Stimulated activated CD8-positive, alpha-beta memory T cell treated with anti-CD3 and anti-CD28 coated beads, Interleukin-4, amount 100 ng/mL, for 24 hours (primary cell): ENCODE data around the gene IDH2.
A peak's percentile ranks its signal among the peaks of the same experiment; 100 is the strongest.

ENCODE experiments used
- DNase-seq: peaks from one replicate; pipeline ENCODE4 v3.0.0-alpha.2; 2020; ENCODE audit warnings: low read depth

Gene IDH2

DNA sequence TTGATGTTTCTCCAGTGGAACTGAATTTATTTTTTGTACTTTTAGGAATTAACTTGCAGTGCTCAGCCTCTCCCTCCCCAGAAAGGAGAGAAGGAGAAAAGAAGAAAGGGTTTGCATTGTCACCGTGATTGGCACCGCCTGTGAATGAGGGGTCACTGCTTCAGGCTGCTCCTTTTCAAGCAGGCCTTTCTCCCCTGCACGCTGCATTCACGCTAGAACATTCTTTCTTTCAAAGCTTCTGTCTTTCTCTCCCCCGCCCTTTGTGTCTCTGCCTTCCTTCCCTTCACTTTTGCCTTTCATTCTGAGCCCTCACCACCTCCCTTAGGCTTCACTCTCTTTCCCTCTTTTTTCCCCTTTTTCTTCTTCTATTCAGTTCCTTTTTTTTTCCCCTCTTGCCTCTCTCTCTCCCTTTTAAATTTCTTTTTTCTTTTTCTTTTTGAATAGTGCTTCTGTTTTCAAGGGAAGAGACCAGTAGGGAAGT is 58.7 kb downstream of the IDH2 start:
- no peak for DNase-seq

DNA sequence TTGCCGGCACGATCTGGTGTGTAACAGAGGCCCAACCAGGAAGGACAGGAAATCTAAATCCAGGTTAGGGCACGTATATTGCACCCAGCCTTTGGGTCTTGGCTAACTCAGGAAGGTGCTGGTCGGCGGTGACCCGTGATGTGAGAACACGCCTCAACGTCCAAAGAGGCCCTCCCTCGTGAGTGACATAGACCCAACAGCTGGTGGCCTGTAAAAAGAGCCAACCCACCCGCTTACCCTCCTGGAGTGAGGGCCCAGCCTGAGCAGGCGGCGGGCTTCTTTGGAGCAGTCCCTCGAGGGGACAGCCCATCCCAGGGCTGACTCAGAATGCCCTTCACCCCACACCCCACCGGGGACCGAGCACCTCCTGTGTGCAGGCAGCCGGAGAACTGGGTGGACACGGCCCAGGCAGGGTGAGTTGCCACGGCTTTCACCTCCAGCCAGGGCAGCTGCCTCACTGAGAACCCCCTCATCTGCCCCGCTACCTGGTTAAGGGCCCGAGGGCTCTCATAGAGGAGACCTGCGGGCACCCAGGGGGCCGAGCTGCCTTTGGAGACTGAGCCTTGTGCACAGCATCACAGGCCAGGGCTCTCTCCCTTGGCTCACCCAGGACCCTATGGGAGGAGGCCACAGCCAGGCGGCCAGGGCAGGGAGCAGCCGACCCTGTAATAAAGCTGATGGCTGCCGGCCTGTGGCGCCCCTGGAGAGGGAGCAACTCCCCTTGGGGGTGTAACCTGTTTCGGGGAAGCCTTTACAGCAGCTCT is 59.3 kb downstream of the IDH2 start:
- DNase-seq, result no peak

DNA sequence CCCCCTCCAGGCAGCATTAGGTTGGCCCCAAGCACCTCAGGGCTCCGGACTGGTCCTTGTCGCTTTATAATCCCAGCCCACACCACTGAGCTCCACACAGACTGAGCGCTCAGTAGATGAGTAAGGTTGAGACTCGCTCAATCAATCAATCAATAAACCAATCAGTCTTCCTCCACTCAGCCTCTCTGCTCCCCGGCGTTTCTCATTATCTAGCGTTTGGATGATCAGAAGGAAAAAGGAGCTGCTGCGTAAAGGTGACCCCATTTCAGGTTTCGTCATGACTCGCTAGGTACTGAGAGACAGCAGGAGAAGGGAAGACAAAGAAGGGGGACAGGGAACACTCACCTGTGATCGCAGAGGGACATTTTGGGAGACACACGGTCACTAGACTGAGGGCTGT is 59.9 kb downstream of the IDH2 start:
- no peak for DNase-seq

DNA sequence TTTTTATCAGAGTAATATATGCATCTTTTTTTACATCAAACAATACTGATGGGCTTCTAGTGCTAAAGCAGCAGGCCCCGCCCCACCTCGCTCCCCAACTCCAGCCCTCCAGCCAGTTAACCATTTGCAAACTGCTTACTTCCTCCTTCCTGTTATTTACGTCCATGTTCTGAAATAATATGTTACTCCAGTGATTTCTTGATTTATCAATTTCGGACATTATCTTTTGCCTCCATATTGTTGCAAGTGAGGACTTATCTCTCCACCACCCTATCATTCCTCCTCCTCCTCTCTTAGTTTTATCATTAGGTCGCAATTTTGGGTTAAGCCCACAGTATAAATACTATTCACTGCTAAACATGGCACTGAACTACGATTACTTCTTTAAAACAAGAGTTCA is 61.6 kb downstream of the IDH2 start:
- no peak for DNase-seq

DNA sequence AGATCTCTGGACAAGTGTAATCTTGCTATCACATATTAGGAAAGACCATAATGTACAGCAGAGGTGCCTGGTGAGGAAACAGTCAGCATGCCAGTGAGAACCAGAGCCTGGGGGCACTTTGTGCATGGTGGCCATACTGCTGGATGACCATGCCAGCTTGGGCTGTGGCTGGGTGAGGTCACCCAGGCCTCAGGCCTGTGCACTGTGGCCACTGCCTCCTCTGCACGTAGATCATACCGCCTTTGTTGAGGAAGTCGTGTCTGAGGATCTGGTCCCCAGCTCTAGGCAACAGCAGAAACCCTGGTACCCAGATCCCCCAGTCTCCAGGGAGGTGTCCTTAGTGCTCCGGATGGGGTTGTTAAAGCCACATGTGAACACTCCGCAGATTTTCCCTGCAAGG is 62.3 kb downstream of the IDH2 start:
- no peak for DNase-seq

DNA sequence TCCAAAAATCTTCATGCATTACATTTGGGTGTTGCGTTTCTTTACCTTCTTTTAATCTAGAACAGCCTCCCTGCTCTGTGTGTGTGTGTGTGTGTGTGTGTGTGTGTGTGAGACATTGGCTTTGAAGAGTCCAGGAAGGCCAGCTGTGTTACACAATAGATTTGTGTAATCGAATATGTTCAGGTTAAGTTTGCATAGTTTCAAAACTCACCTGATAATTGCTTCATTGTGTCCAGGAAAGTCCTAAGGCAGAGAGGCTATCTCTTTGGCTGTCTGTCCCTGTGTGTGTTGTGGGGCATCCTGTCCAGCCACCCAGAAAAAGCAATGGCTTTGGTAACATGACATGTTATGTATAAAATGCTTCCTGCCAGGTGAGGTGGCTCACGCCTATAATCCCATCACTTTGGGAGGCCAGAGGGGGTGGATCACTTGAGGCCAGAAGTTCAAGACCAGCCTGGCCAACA is 63.6 kb downstream of the IDH2 start:
- DNase-seq, result no peak

DNA sequence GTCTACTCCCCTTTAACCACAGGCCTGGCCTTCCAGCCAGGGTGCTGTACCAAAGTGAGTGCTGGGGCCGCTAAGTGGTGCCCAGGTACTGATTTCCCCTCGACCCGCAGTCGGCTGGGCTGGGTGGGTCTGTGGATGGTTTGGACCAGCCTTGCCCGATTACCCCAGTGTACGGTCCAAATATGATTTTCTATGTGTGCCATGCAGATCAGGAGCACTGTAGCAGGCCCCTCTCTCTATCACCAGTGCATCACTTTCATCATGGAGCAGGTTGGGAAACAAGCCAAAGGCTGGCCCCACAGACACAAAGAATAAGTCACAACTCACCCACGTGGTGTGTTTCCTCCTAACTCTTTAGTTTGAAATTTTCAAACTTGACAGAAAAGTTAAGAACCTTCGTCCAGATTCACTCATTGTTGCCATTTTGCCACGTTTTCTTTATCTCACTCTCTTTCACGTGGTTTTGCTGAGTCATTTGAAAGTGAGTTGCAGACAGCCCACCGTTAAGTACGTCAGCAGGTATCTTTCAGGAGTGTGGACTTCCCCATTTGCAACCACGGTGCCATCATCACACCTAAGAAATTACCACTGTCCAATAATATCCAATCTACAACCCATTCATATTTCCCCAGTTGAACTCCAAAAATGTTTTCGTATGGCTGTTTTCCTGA is 64.2 kb downstream of the IDH2 start:
- no peak for DNase-seq

DNA sequence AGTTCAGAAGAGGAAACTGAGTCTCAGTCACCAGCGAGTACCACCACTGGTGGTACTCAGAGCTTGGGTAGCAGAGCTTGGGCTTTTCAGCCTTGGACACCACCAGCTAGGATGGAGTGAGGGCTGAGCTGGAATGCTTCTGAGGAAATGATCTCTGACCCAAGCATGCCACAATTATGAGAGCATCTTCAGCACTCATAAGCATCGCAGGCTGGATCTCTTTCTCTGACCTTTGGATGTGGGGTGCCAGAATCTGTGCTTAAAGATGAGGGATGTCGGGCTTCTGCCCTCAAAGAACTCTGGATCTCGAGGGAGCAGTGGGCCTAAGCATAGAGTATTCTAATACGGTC is 64.8 kb downstream of the IDH2 start:
- DNase-seq, result no peak

DNA sequence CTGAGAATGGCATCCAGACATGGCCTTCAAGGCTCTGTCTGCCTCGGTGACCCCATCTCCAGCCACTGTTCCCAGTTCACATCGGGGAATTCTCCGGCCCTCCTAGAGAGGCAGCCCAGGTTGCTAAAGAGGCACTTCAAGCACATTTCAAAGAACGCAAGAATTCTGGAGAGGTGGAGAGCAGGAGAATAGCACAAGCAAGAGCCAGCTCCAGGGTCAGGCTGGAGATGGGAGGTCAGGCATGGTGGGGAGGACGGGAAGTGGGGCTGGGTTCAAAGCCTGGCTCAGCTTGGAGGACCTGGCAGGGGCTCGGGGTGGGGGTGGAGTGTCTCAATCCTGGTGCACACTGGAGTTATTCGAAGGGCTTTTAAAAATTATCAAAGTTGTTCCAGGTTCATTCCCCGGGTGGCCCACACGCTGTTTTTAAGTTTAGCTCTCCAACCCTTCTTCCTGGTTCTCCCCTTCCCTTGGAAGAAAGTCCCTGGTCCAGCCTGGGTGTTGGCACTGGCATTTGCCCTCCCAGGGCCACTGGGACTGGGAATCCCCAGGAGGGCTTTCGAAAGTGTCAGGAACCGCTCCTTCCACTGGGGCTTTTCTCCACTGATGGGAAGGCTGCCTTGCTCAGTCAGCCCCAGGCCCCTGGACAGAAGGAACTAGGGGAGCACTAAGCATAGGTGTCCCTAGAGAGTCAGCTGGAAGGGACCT is 65.3 kb downstream of the IDH2 start:
- DNase-seq, result no peak

DNA sequence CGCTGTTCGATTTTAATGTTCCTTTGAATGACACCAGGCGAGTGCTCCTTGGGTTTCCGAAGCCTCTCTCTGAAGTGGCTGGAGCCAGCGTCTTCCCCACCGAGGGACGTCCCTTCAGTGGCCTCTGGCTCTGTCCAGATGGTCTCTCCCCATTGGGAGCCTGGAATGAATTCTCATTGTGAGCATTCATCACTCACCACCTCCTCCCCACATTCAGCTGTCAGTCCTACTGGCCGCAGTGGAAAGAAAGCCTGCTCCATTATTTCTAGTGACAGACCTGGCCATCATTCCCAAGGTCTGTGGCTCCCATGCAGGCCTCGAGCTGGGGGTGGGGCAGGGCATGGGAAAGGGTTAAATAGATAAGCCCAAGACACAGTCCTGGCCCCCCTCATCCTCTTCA is 65.9 kb downstream of the IDH2 start:
- no peak for DNase-seq

DNA sequence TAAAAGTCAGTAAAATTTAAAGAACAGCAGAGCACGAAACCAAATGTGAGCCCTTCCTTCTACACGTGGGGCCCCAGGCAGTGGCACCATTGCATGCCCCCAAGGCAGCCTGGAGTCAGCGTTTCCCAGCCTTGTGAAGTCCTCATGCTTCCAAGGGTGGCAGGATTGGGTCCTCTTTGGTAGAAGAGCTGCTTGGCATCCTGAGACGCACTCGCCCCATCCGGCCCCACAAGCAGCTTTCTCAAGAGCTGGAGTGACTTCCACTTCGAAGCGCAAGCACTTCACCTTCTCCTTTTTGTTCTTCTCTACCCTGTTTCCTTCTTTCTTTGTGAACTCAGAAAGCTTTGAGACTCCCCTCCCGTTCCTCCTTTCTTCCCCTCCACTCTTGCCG is 66.4 kb downstream of the IDH2 start:
- no peak for DNase-seq

DNA sequence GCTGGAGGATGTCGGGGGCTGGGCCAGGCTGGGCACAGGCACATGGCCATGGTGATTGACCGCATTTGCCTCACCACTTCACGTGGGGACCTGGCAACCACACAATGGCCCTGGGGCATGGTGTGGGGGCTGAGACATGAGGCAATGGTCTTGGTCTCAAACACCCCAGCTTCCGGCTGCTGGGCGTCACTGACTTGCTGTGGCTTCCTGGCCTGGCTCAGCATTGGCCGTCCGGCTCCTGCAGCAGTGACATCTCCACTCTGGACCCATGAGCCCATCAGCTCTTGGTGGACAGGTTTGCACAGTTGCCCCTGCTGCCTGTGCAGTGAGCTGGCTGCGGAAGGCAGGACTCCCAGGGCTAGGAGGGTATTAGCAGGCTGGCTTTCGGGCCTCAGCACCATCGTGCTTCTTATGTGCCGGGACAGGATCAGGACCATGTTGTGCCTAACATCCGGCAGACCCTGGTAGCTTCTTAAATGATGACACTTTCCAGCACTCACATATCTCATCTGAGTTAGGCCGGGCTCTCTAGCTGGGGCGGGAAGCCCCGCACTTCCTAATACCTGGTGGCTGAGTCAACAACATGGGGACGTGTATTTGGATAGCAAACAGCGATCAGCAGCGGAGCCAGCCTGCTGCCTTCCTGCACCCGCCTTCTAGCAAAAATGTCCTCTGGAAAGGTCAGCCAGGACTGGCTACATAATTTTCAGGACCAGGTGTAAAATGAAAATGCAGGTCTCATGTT is 67.0 kb downstream of the IDH2 start:
- peak; percentile 15 for DNase-seq

DNA sequence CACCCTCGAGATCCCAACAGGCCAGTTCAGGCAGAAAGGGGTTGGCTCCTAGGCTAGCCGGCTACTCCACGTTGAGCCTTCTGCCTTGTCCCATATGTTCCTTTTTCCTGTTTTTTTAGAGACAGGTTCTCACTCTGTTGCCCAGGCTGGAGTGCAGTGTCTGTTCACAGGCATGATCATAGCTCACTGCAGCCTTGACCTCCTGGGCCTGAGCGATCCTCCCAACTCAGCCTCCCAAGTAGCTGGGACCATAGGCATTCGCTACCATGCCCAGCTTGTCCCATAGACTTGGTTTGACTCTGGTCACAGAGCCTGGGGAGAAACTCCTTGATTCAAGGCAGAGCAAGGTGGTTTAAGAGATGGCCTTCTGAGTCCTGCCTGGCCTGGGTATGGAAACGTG is 68.8 kb downstream of the IDH2 start:
- DNase-seq, result no peak
